HEK293 (cell line): ENCODE data around the gene TNFRSF14.

Experiments
- CTCF ChIA-PET: fragments of 350-600 bp; formaldehyde crosslinking; extraction: SDS; loops from one replicate; lab custom pipeline; 2021; ENCODE audit warnings: antibody characterized with exemption; lab: Yijun Ruan, JAX
- POLR2A ChIA-PET: fragments of 300-600 bp; formaldehyde crosslinking; extraction: SDS; loops from one replicate; lab custom pipeline; 2020; ENCODE audit warnings: antibody characterized with exemption, inconsistent platforms; lab: Yijun Ruan, JAX
- H3K27ac ChIP-seq: fragments of 200-500 bp; sonication (Bioruptor generic); 2 replicates; pipeline ENCODE4 v1.5.1; 2014; ENCODE audit warnings: low read depth, low read length, control low read depth, inconsistent platforms; ENCODE audit errors: extremely low read depth
- H3K36me3 ChIP-seq, 2 experiments: fragments of 200-500 bp in 1 of 2; sonication (Bioruptor generic) in 1 of 2; 1 replicate in 1 of 2; 2 replicates in 1 of 2; pipeline ENCODE4 v1.5.1; 2014 to 2017; ENCODE audit warnings: inconsistent platforms in 2 of 2, low read length in 2 of 2; ENCODE audit not compliant: control insufficient read depth in 2 of 2, insufficient read depth in 1 of 2
- H3K4me1 ChIP-seq: fragments of 200-500 bp; sonication (Bioruptor generic); 2 replicates; pipeline ENCODE4 v1.5.1; 2014; ENCODE audit warnings: mild to moderate bottlenecking, low read length, inconsistent platforms; ENCODE audit not compliant: control insufficient read depth, insufficient read depth
- H3K4me3 ChIP-seq: 2 replicates; pipeline ENCODE4 v1.5.1; 2011; ENCODE audit warnings: low read depth, mild to moderate bottlenecking, control low read depth, low read length, moderate library complexity
- H3K9me3 ChIP-seq: fragments of 200-500 bp; sonication (Bioruptor generic); 2 replicates; pipeline ENCODE4 v1.5.1; 2014; ENCODE audit warnings: low read depth, low read length, inconsistent platforms; ENCODE audit not compliant: control insufficient read depth, insufficient read depth
- GFI1B ChIP-seq: fragments of 450-650 bp; formaldehyde crosslinking; IDR thresholded peaks from 2 replicates; pipeline ENCODE4 v1.5.1; 2016; ENCODE audit warnings: missing biosample characterization, missing genetic modification characterization
- HIC1 ChIP-seq: fragments of 450-650 bp; formaldehyde crosslinking; IDR thresholded peaks from 2 replicates; pipeline ENCODE4 v1.5.1; 2016; ENCODE audit warnings: missing biosample characterization, missing genetic modification characterization
- KLF16 ChIP-seq: fragments of 450-650 bp; formaldehyde crosslinking; IDR thresholded peaks from 2 replicates; pipeline ENCODE4 v1.5.1; 2017; ENCODE audit warnings: missing biosample characterization, missing genetic modification characterization
- PRDM1 ChIP-seq: fragments of 450-650 bp; formaldehyde crosslinking; IDR thresholded peaks from 2 replicates; pipeline ENCODE4; 2016; ENCODE audit warnings: missing biosample characterization, missing genetic modification characterization
- PRDM6 ChIP-seq: fragments of 450-650 bp; formaldehyde crosslinking; IDR thresholded peaks from 2 replicates; pipeline ENCODE4 v1.5.1; 2017; ENCODE audit warnings: missing biosample characterization, missing genetic modification characterization
- SP3 ChIP-seq: fragments of 450-650 bp; formaldehyde crosslinking; IDR thresholded peaks from 2 replicates; pipeline ENCODE4 v1.5.1; 2016; ENCODE audit warnings: missing biosample characterization, missing genetic modification characterization
- SP7 ChIP-seq: fragments of 450-650 bp; formaldehyde crosslinking; IDR thresholded peaks from 2 replicates; pipeline ENCODE4 v1.5.1; 2016; ENCODE audit warnings: missing biosample characterization, missing genetic modification characterization
- WT1 ChIP-seq: fragments of 450-650 bp; formaldehyde crosslinking; IDR thresholded peaks from 2 replicates; pipeline ENCODE4 v1.5.1; 2016; ENCODE audit warnings: missing biosample characterization, missing genetic modification characterization
- ZNF114 ChIP-seq: fragments of 450-650 bp; formaldehyde crosslinking; IDR thresholded peaks from 2 replicates; pipeline ENCODE4 v1.5.0; 2017; ENCODE audit warnings: missing biosample characterization, missing genetic modification characterization
- ZNF157 ChIP-seq: fragments of 450-650 bp; formaldehyde crosslinking; IDR thresholded peaks from 2 replicates; pipeline ENCODE4 v1.5.1; 2016; ENCODE audit warnings: missing biosample characterization, missing genetic modification characterization
- ZNF175 ChIP-seq: fragments of 450-650 bp; formaldehyde crosslinking; IDR thresholded peaks from 2 replicates; pipeline ENCODE4 v1.5.1; 2016; ENCODE audit warnings: missing biosample characterization, missing genetic modification characterization
- ZNF214 ChIP-seq: fragments of 450-650 bp; formaldehyde crosslinking; IDR thresholded peaks from 2 replicates; pipeline ENCODE4 v1.5.1; 2017; ENCODE audit warnings: missing biosample characterization, mild to moderate bottlenecking, missing genetic modification characterization, borderline replicate concordance
- ZNF350 ChIP-seq: fragments of 450-650 bp; formaldehyde crosslinking; IDR thresholded peaks from 2 replicates; pipeline ENCODE4 v1.5.0; 2017; ENCODE audit warnings: missing biosample characterization, mild to moderate bottlenecking, missing genetic modification characterization
- ZNF366 ChIP-seq: fragments of 450-650 bp; formaldehyde crosslinking; conservative IDR thresholded peaks from 2 replicates; pipeline ENCODE4 v1.5.1; 2016; ENCODE audit warnings: missing biosample characterization, missing genetic modification characterization
- ZNF426 ChIP-seq: fragments of 450-650 bp; formaldehyde crosslinking; IDR thresholded peaks from 2 replicates; pipeline ENCODE4 v1.5.1; 2017; ENCODE audit warnings: missing biosample characterization, missing genetic modification characterization, mild to moderate bottlenecking, inconsistent platforms, moderate library complexity
- ZNF518A ChIP-seq: fragments of 450-650 bp; formaldehyde crosslinking; conservative IDR thresholded peaks from 2 replicates; pipeline ENCODE4 v1.5.1; 2016; ENCODE audit warnings: low read depth, missing biosample characterization, missing genetic modification characterization
- ZNF544 ChIP-seq: fragments of 450-650 bp; formaldehyde crosslinking; IDR thresholded peaks from 2 replicates; pipeline ENCODE4 v1.5.0; 2017; ENCODE audit warnings: missing biosample characterization, missing genetic modification characterization
- ZNF548 ChIP-seq: fragments of 450-650 bp; formaldehyde crosslinking; IDR thresholded peaks from 2 replicates; pipeline ENCODE4 v1.5.1; 2016; ENCODE audit warnings: missing biosample characterization, missing genetic modification characterization
- ZNF600 ChIP-seq: fragments of 450-650 bp; formaldehyde crosslinking; IDR thresholded peaks from 2 replicates; pipeline ENCODE4 v1.5.1; 2016; ENCODE audit warnings: missing biosample characterization, missing genetic modification characterization
- ZNF645 ChIP-seq: fragments of 450-650 bp; formaldehyde crosslinking; IDR thresholded peaks from 2 replicates; pipeline ENCODE4; 2016; ENCODE audit warnings: missing biosample characterization, missing genetic modification characterization
- ZNF654 ChIP-seq: fragments of 450-650 bp; formaldehyde crosslinking; IDR thresholded peaks from 2 replicates; pipeline ENCODE4 v1.5.1; 2016; ENCODE audit warnings: low read depth, missing biosample characterization, missing genetic modification characterization
- ZSCAN5A ChIP-seq: fragments of 450-650 bp; formaldehyde crosslinking; IDR thresholded peaks from 2 replicates; pipeline ENCODE4 v1.5.1; 2016; ENCODE audit warnings: missing biosample characterization, missing genetic modification characterization

Gene TNFRSF14

DNA sequence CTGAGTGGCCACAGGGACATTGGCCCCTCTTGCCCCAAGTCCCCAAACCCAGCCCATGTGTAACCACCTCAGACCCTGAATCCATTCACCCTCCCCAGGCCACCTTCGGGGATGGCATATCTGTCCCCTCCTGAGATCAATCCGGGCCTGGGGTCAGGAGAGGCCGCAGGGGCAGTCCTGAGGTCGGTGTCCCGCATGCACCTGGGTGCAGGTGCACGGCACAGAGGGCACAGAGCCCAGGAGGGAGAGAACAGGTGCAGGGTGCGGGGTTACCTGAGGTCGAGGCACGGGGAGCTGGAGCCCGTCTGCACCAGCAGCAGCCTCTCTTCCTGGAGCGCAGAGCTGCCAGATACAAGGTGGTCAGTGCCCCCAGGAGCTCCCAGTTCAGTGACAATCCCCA is 46.6 kb upstream of the TNFRSF14 start:
- Histone ChIP-seq H3K27ac (no peak overlapping the region), H3K9me3 (no peaks in the 10 kb centered on the region), H3K4me3 (no peak overlapping the region)
- ChIA-PET CTCF (interaction anchor here (0.7 kb wide), 1 partner anchor 38 kb away, joined by 5 read pairs; no protein-coding TSS in a partner anchor), POLR2A (interaction anchor here (1.3 kb wide), 1 partner anchor 17 kb away, joined by 5 read pairs; the partner anchor contains the start of gene PANK4)
- no peak for TF ChIP-seq ZNF175 (tag by site-specific recombination)
- no peak for TF ChIP-seq PRDM6 (tag by site-specific recombination)
- TF ChIP-seq PRDM1: no peak
- no peak for TF ChIP-seq ZNF366 (tag by site-specific recombination)
- TF ChIP-seq SP3: no peak
- TF ChIP-seq ZNF518A (tag by site-specific recombination): no peak
- TF ChIP-seq KLF16 (tag by site-specific recombination): no peak
- TF ChIP-seq WT1 (tag by site-specific recombination): no peak
- TF ChIP-seq ZNF600 (tag by site-specific recombination): no peak
- no peak for TF ChIP-seq HIC1 (tag by site-specific recombination)
- no peak for TF ChIP-seq ZNF654 (tag by site-specific recombination)
- TF ChIP-seq, all 188 proteins: peak for 0
- Histone ChIP-seq H3K36me3 (peaks cover 0 to 74% of the 10 kb centered on the region in 2 experiments; a peak in 1 of 3 replicates), H3K4me1 (no peaks in the 10 kb centered on the region)

DNA sequence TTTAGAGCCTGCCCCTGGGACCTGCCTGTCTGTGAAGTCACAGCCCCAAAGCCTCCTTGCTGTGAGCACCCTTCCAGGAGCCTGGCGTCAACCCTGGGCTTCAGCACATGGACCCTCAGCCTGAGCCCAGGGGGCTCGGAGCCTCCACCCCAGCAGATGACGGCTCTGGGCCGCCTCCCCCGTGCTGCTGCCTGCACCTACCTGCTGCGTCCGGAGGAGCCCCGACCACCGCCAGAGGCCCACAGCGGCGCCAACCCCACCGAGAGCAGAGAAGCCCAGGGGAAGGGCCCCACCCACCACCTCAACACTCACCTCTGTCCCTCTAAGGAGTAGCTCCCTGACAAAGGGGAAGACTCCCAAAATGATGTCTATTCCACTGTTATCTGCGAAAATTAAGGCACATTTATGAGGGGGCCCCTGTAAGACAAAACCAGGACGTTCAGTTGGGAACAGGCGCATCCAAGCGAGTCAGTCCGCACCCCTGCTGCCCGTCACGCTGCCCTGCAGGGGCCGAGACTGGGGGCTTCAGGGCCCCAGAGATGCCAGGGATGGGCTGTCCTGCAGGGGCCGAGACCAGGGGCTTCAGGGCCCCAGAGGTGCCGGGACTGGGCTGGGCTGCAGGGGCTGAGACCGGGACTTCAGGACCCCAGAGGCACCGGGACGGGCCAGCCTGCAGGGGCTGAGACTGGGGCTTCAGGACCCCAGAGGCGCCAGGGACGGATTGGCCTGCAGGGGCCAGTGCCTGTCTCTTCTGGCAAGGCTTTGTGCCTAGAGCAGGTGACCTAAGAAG is 45.6 kb upstream of the TNFRSF14 start:
- Histone ChIP-seq H3K4me1 (no peaks in the 10 kb centered on the region), H3K36me3 (peaks cover 0 to 84% of the 10 kb centered on the region in 2 experiments; a peak in 1 of 3 replicates), H3K27ac (no peak overlapping the region), H3K9me3 (no peaks in the 10 kb centered on the region)
- CTCF ChIA-PET: no interaction called here
- POLR2A ChIA-PET: no interaction called here
- TF ChIP-seq SP3: no peak
- no peak for TF ChIP-seq ZNF157 (tag by site-specific recombination)
- TF ChIP-seq ZNF548 (tag by site-specific recombination): no peak
- TF ChIP-seq ZNF350 (tag by site-specific recombination): no peak
- TF ChIP-seq ZNF426 (tag by site-specific recombination): no peak
- TF ChIP-seq ZNF214 (tag by site-specific recombination): no peak
- no peak for TF ChIP-seq ZSCAN5A (tag by site-specific recombination)
- TF ChIP-seq ZNF544 (tag by site-specific recombination): no peak
- TF ChIP-seq ZNF645 (tag by site-specific recombination): no peak
- no peak for TF ChIP-seq ZNF114 (tag by site-specific recombination)
- no peak for TF ChIP-seq GFI1B (tag by site-specific recombination)
- no peak for TF ChIP-seq SP7 (tag by site-specific recombination)
- TF ChIP-seq, all 188 proteins: peak for 0
- no peak overlapping the region for H3K4me3 ChIP-seq
